Measurements from ENCODE around the gene UBLCP1. TPM values are rescaled to one million over a fixed set of nuclear protein-coding genes. Genes with fewer than 3 reads are reported as not detected.

UBLCP1 gene
- total RNA-seq, result 27.9 TPM
- polyA plus RNA-seq, result 83.7 TPM
- long read RNA-seq, donor 1, partial matches to known transcripts, result 0 of 4 reads
- long read RNA-seq, donor 1, other reads (novel, unspliced or antisense), result 0 of 4 reads
- long read RNA-seq, donor 2, result 0 reads
- long read RNA-seq, donor 3, transcript UBLCP1-201 (11 exons, 2,392 nt), result major isoform, 20 of 41 reads
- long read RNA-seq, donor 3, partial matches to known transcripts, result 21 of 41 reads
- long read RNA-seq, donor 3, other reads (novel, unspliced or antisense), result 0 of 41 reads
- long read RNA-seq, donor 4, transcript UBLCP1-201 (11 exons, 2,392 nt), result major isoform, 10 of 29 reads
- long read RNA-seq, donor 4, partial matches to known transcripts, result 19 of 29 reads
- long read RNA-seq, donor 4, other reads (novel, unspliced or antisense), result 0 of 29 reads
- long read RNA-seq, donor 5, transcript UBLCP1-201 (11 exons, 2,392 nt), result major isoform, 18 of 35 reads
- long read RNA-seq, donor 5, partial matches to known transcripts, result 17 of 35 reads
- long read RNA-seq, donor 5, other reads (novel, unspliced or antisense), result 0 of 35 reads
- long read RNA-seq, donor 6, transcript UBLCP1-201 (11 exons, 2,392 nt), result major isoform, 9 of 14 reads
- long read RNA-seq, donor 6, partial matches to known transcripts, result 5 of 14 reads
- long read RNA-seq, donor 6, other reads (novel, unspliced or antisense), result 0 of 14 reads
- long read RNA-seq, donor 7, transcript UBLCP1-201 (11 exons, 2,392 nt), result major isoform, 11 of 28 reads
- long read RNA-seq, donor 7, partial matches to known transcripts, result 17 of 28 reads
- long read RNA-seq, donor 7, other reads (novel, unspliced or antisense), result 0 of 28 reads
- long read RNA-seq, donor 8, transcript UBLCP1-201 (11 exons, 2,392 nt), result major isoform, 6 of 6 reads
- long read RNA-seq, donor 8, partial matches to known transcripts, result 0 of 6 reads
- long read RNA-seq, donor 8, other reads (novel, unspliced or antisense), result 0 of 6 reads
- long read RNA-seq, donor 9, transcript UBLCP1-201 (11 exons, 2,392 nt), result major isoform, 11 of 31 reads
- long read RNA-seq, donor 9, partial matches to known transcripts, result 20 of 31 reads
- long read RNA-seq, donor 9, other reads (novel, unspliced or antisense), result 0 of 31 reads
- long read RNA-seq, donor 10, transcript UBLCP1-201 (11 exons, 2,392 nt), result major isoform, 12 of 24 reads
- long read RNA-seq, donor 10, partial matches to known transcripts, result 12 of 24 reads
- long read RNA-seq, donor 10, other reads (novel, unspliced or antisense), result 0 of 24 reads

GRCh38 chr5:159262859-159263568, at the start of gene UBLCP1:
Gene UBLCP1 (plus strand): TSS chr5:159263290. CDS start chr5:159268916, 5,626 bp downstream.
- no peaks in the 10 kb centered on the region for H3K27me3 ChIP-seq (ENCODE audit: control insufficient read depth in 2 of 2, insufficient read depth in 1 of 2, low read length in 1 of 2)
- peaks cover 0 to 9% of the 10 kb centered on the region in 2 donors for H3K9me3 ChIP-seq (ENCODE audit: control insufficient read depth in 2 of 2, insufficient read depth in 1 of 2, low read length in 1 of 2)
- peak within 1 kb of the TSS; percentile 83 to 87 for H3K27ac ChIP-seq (ENCODE audit: low read depth in 1 of 2, low read length in 1 of 2)
- under 1% methylated on average over 54 of the region's 54 CpGs for WGBS
- peak; percentile 72 to 92 (median 80) for DNase-seq (ENCODE audit: low read depth in 6 of 9, low spot score in 9 of 9)
- H3K36me3 ChIP-seq (ENCODE audit: control insufficient read depth in 2 of 2, insufficient read depth in 2 of 2, low read length in 1 of 2), result peaks cover 0 to 6% of the 10 kb centered on the region in 2 donors
- peak within 1 kb of the TSS; percentile 85 to 99 for H3K4me3 ChIP-seq (ENCODE audit: low read length in 2 of 2)
- H3K4me1 ChIP-seq (ENCODE audit: control insufficient read depth in 2 of 2, insufficient read depth in 2 of 2, low read length in 2 of 2), result peaks cover 6 to 9% of the 10 kb centered on the region in 2 donors

- WGBS, result 97% methylated on average over 2 of the region's 2 CpGs
- Histone ChIP-seq H3K9me3 (ENCODE audit: control insufficient read depth in 2 of 2, insufficient read depth in 1 of 2, low read length in 1 of 2) (no peaks in the 10 kb centered on the region), H3K36me3 (ENCODE audit: control insufficient read depth in 2 of 2, insufficient read depth in 2 of 2, low read length in 1 of 2) (no peaks in the 10 kb centered on the region), H3K4me1 (ENCODE audit: control insufficient read depth in 2 of 2, insufficient read depth in 2 of 2, low read length in 2 of 2) (peaks cover 5 to 20% of the 10 kb centered on the region in 2 donors), H3K27ac (ENCODE audit: low read depth in 1 of 2, low read length in 1 of 2) (no peak overlapping the region), H3K4me3 (ENCODE audit: low read length in 2 of 2) (no peak overlapping the region), H3K27me3 (ENCODE audit: control insufficient read depth in 2 of 2, insufficient read depth in 1 of 2, low read length in 1 of 2) (no peaks in the 10 kb centered on the region)
- DNase-seq (ENCODE audit: low read depth in 6 of 9, low spot score in 9 of 9), result no peak
Observed at GRCh38 chr5:159214486-159215271, 48.4 kb upstream of the UBLCP1 start.

GRCh38 chr5:159215886-159216285, 47.2 kb upstream of the UBLCP1 start:
- H3K4me1 ChIP-seq (ENCODE audit: control insufficient read depth in 2 of 2, insufficient read depth in 2 of 2, low read length in 2 of 2), result peaks cover 5 to 11% of the 10 kb centered on the region in 2 donors
- H3K9me3 ChIP-seq (ENCODE audit: control insufficient read depth in 2 of 2, insufficient read depth in 1 of 2, low read length in 1 of 2), result no peaks in the 10 kb centered on the region
- no peak overlapping the region for H3K27ac ChIP-seq (ENCODE audit: low read depth in 1 of 2, low read length in 1 of 2)
- no peak for DNase-seq (ENCODE audit: low read depth in 6 of 9, low spot score in 9 of 9)
- no peak overlapping the region for H3K4me3 ChIP-seq (ENCODE audit: low read length in 2 of 2)
- H3K27me3 ChIP-seq (ENCODE audit: control insufficient read depth in 2 of 2, insufficient read depth in 1 of 2, low read length in 1 of 2), result no peaks in the 10 kb centered on the region
- no peaks in the 10 kb centered on the region for H3K36me3 ChIP-seq (ENCODE audit: control insufficient read depth in 2 of 2, insufficient read depth in 2 of 2, low read length in 1 of 2)
- 97% methylated on average over 3 of the region's 3 CpGs for WGBS

- WGBS, result 68% methylated on average over 2 of the region's 2 CpGs
- Histone ChIP-seq H3K27me3 (ENCODE audit: control insufficient read depth in 2 of 2, insufficient read depth in 1 of 2, low read length in 1 of 2) (no peaks in the 10 kb centered on the region), H3K9me3 (ENCODE audit: control insufficient read depth in 2 of 2, insufficient read depth in 1 of 2, low read length in 1 of 2) (no peaks in the 10 kb centered on the region), H3K36me3 (ENCODE audit: control insufficient read depth in 2 of 2, insufficient read depth in 2 of 2, low read length in 1 of 2) (no peaks in the 10 kb centered on the region), H3K4me3 (ENCODE audit: low read length in 2 of 2) (no peak overlapping the region), H3K27ac (ENCODE audit: low read depth in 1 of 2, low read length in 1 of 2) (no peak overlapping the region), H3K4me1 (ENCODE audit: control insufficient read depth in 2 of 2, insufficient read depth in 2 of 2, low read length in 2 of 2) (peaks cover 4 to 7% of the 10 kb centered on the region in 2 donors)
- DNase-seq (ENCODE audit: low read depth in 6 of 9, low spot score in 9 of 9), result no peak
Observed at GRCh38 chr5:159216454-159216853, 46.6 kb upstream of the UBLCP1 start.

- H3K9me3 ChIP-seq (ENCODE audit: control insufficient read depth in 2 of 2, insufficient read depth in 1 of 2, low read length in 1 of 2), result no peaks in the 10 kb centered on the region
- 95% methylated on average over 2 of the region's 2 CpGs for WGBS
Observed at GRCh38 chr5:159217236-159217635, 45.9 kb upstream of the UBLCP1 start.

GRCh38 chr5:159218595-159219023, 44.5 kb upstream of the UBLCP1 start:
- H3K27ac ChIP-seq (ENCODE audit: low read depth in 1 of 2, low read length in 1 of 2), result no peak overlapping the region
- H3K27me3 ChIP-seq (ENCODE audit: control insufficient read depth in 2 of 2, insufficient read depth in 1 of 2, low read length in 1 of 2), result no peaks in the 10 kb centered on the region
- H3K4me3 ChIP-seq (ENCODE audit: low read length in 2 of 2), result no peak overlapping the region
- no peaks in the 10 kb centered on the region for H3K4me1 ChIP-seq (ENCODE audit: control insufficient read depth in 2 of 2, insufficient read depth in 2 of 2, low read length in 2 of 2)
- no peak for DNase-seq (ENCODE audit: low read depth in 6 of 9, low spot score in 9 of 9)
- no peaks in the 10 kb centered on the region for H3K36me3 ChIP-seq (ENCODE audit: control insufficient read depth in 2 of 2, insufficient read depth in 2 of 2, low read length in 1 of 2)
- no peaks in the 10 kb centered on the region for H3K9me3 ChIP-seq (ENCODE audit: control insufficient read depth in 2 of 2, insufficient read depth in 1 of 2, low read length in 1 of 2)
- 98% methylated on average over 2 of the region's 2 CpGs for WGBS

More at GRCh38 chr5:159217236-159217635, 45.9 kb upstream of the UBLCP1 start:
- Histone ChIP-seq H3K27ac (ENCODE audit: low read depth in 1 of 2, low read length in 1 of 2) (no peak overlapping the region), H3K4me1 (ENCODE audit: control insufficient read depth in 2 of 2, insufficient read depth in 2 of 2, low read length in 2 of 2) (no peaks in the 10 kb centered on the region), H3K4me3 (ENCODE audit: low read length in 2 of 2) (no peak overlapping the region), H3K27me3 (ENCODE audit: control insufficient read depth in 2 of 2, insufficient read depth in 1 of 2, low read length in 1 of 2) (no peaks in the 10 kb centered on the region), H3K36me3 (ENCODE audit: control insufficient read depth in 2 of 2, insufficient read depth in 2 of 2, low read length in 1 of 2) (no peaks in the 10 kb centered on the region)
- DNase-seq (ENCODE audit: low read depth in 6 of 9, low spot score in 9 of 9), result no peak

GRCh38 chr5:159220206-159220605, 42.9 kb upstream of the UBLCP1 start:
- H3K36me3 ChIP-seq (ENCODE audit: control insufficient read depth in 2 of 2, insufficient read depth in 2 of 2, low read length in 1 of 2), result no peaks in the 10 kb centered on the region
- no peak overlapping the region for H3K27ac ChIP-seq (ENCODE audit: low read depth in 1 of 2, low read length in 1 of 2)
- H3K27me3 ChIP-seq (ENCODE audit: control insufficient read depth in 2 of 2, insufficient read depth in 1 of 2, low read length in 1 of 2), result no peaks in the 10 kb centered on the region
- 92% methylated on average over 5 of the region's 5 CpGs for WGBS
- no peaks in the 10 kb centered on the region for H3K9me3 ChIP-seq (ENCODE audit: control insufficient read depth in 2 of 2, insufficient read depth in 1 of 2, low read length in 1 of 2)
- no peaks in the 10 kb centered on the region for H3K4me1 ChIP-seq (ENCODE audit: control insufficient read depth in 2 of 2, insufficient read depth in 2 of 2, low read length in 2 of 2)
- DNase-seq (ENCODE audit: low read depth in 6 of 9, low spot score in 9 of 9), result no peak
- H3K4me3 ChIP-seq (ENCODE audit: low read length in 2 of 2), result no peak overlapping the region

- no peak overlapping the region for H3K4me3 ChIP-seq (ENCODE audit: low read length in 2 of 2)
- DNase-seq (ENCODE audit: low read depth in 6 of 9, low spot score in 9 of 9), result no peak
- H3K36me3 ChIP-seq (ENCODE audit: control insufficient read depth in 2 of 2, insufficient read depth in 2 of 2, low read length in 1 of 2), result no peaks in the 10 kb centered on the region
- H3K4me1 ChIP-seq (ENCODE audit: control insufficient read depth in 2 of 2, insufficient read depth in 2 of 2, low read length in 2 of 2), result no peaks in the 10 kb centered on the region
- H3K27me3 ChIP-seq (ENCODE audit: control insufficient read depth in 2 of 2, insufficient read depth in 1 of 2, low read length in 1 of 2), result no peaks in the 10 kb centered on the region
- H3K27ac ChIP-seq (ENCODE audit: low read depth in 1 of 2, low read length in 1 of 2), result no peak overlapping the region
- 96% methylated on average over 3 of the region's 3 CpGs for WGBS
- no peaks in the 10 kb centered on the region for H3K9me3 ChIP-seq (ENCODE audit: control insufficient read depth in 2 of 2, insufficient read depth in 1 of 2, low read length in 1 of 2)
Observed at GRCh38 chr5:159223469-159223868, 39.6 kb upstream of the UBLCP1 start.
